BLaER1 (cell line): ENCODE data around the gene ATG16L2.

Experiments used
- H3K27ac ChIP-seq: shearing (Covaris generic); formaldehyde crosslinking; 2 replicates; pipeline ENCODE4 v1.8.1; 2022
- H3K27me3 ChIP-seq: shearing (Covaris generic); formaldehyde crosslinking; 2 replicates; pipeline ENCODE4 v1.8.1; 2022
- H3K36me3 ChIP-seq: shearing (Covaris generic); formaldehyde crosslinking; 2 replicates; pipeline ENCODE4 v1.8.1; 2022
- H3K4me1 ChIP-seq: shearing (Covaris generic); formaldehyde crosslinking; 2 replicates; pipeline ENCODE4 v1.8.1; 2022
- H3K4me2 ChIP-seq: shearing (Covaris generic); formaldehyde crosslinking; 2 replicates; pipeline ENCODE4 v1.8.1; 2022
- H3K4me3 ChIP-seq: shearing (Covaris generic); formaldehyde crosslinking; 2 replicates; pipeline ENCODE4 v1.8.1; 2022
- H3K9ac ChIP-seq: shearing (Covaris generic); formaldehyde crosslinking; 2 replicates; pipeline ENCODE4 v1.8.1; 2022
- H3K9me3 ChIP-seq: shearing (Covaris generic); formaldehyde crosslinking; 2 replicates; pipeline ENCODE4 v1.8.1; 2022
- H4K20me1 ChIP-seq: shearing (Covaris generic); formaldehyde crosslinking; 2 replicates; pipeline ENCODE4 v1.8.1; 2022
- Cebpa-rat ChIP-seq: shearing (Covaris generic); IDR thresholded peaks from 2 replicates; pipeline ENCODE4 v1.8.1; 2022

The ATG16L2 gene

DNA sequence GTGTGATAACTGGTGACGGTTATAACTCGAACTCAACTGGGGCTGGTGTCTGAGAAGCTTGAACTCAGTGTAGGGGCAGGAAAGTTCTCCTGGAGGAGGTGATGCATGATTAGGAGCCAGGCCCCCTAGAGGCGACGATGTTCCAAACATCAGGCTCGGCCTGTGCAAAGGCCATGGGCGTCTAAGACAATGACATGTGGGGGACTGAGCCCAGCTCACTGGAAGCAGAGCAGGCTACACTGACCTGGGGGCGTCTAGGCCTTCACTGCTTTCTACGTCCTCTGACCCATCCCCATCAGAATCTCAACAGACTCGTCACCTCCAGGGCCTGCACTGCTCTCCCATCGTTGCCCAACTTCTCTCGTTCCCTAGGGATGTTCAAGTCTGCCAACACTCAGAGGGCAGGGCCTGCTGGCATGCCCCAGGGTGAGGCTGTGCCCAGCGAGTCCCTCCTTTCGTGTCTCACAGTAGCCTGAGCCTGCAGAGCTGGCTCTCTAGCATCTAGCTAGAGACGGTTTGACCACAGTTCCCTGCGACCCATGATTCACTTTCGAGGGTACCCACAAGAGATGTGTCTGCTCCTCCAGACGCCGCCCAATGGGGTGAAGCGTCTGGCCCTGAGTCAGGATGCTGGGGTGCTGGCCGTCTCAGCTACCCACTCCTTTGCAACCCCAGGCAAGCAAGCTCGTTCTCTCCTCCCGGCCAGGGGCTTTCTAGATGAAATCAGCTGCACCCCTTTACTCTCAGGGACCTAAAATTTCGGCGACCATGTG, 1.1 kb upstream of the ATG16L2 start:
- Histone ChIP-seq H4K20me1 (peaks cover 28% of the 10 kb centered on the region; the same call in 1 of the 2 replicates), H3K4me2 (peak overlapping the region; percentile 99), H3K4me1 (peaks cover 62% of the 10 kb centered on the region), H3K36me3 (peaks cover 44% of the 10 kb centered on the region), H3K27ac (peak overlapping the region; percentile 96), H3K4me3 (peak overlapping the region; percentile 74), H3K9me3 (no peaks in the 10 kb centered on the region), H3K27me3 (no peaks in the 10 kb centered on the region), H3K9ac (peak overlapping the region; percentile 94)
- TF ChIP-seq Cebpa-rat, result 0 out of 2 replicates have a peak, but pooled peaks have one; percentile 38

DNA sequence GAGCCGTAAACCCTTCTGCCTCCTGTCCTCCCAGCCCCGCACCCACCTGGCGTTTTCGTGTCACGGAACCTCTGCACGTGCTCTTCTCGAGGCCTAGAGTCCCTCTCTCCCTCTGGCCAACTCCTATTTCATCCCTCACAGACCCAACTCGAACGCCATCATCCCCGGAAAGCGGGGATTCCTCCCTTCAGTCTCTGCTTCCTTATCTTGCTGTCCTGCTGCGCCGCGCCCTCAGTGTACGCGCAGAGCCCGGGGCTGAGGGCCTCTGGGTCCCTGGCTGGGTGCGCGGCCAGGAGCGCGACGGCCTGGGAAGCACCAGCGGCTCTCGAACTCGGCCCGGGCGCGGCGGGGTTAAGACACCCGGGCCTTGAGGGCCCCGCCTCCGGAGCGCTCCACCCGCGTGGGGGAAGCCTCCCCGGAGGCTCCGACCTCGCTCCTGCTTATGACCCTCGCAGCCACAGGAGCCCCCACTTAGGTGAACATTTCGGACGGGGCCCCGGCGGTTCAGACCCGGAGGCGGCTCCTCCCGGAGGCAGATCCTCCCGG, 398 bp upstream of the ATG16L2 start:
- Histone ChIP-seq H3K9ac (peak overlapping the region; percentile 94), H3K9me3 (no peaks in the 10 kb centered on the region), H3K27me3 (no peaks in the 10 kb centered on the region), H3K4me2 (peak overlapping the region; percentile 99), H4K20me1 (peaks cover 28% of the 10 kb centered on the region; the same call in 1 of the 2 replicates), H3K36me3 (peaks cover 46% of the 10 kb centered on the region), H3K4me3 (peak overlapping the region; percentile 74), H3K4me1 (peaks cover 56% of the 10 kb centered on the region), H3K27ac (peak overlapping the region; percentile 96)
- TF ChIP-seq Cebpa-rat, result no peak

DNA sequence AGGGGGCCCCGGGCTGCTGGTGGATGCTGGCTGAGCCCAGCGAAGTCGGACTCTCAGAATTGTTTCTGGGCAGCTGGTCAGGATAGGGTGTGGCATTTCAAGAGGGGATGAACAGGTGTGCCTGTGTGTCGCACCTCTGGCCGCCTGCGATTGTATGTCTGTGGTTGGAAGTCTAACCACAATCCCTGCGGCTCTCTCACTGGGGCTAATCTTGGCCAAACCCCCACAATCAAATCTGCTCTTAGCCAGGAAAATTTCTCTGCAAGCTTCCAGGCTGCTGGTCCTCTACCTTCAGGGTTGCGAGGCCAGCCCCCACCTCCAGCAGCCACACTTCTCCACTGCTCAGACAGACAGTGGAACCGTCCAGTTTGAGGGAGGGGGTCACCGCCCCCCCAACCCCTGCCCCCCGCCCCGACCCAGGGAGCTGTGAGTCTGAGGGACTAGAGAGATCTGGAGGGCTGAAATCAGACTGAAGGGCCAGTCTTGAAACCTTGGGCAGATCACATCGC, 953 bp downstream of the ATG16L2 start:
- H3K36me3 ChIP-seq, result peaks cover 46% of the 10 kb centered on the region
- H3K27me3 ChIP-seq, result no peaks in the 10 kb centered on the region
- peak overlapping the region; percentile 74 for H3K4me3 ChIP-seq
- peak overlapping the region; percentile 99 for H3K4me2 ChIP-seq
- no peaks in the 10 kb centered on the region for H3K9me3 ChIP-seq
- peaks cover 55% of the 10 kb centered on the region for H3K4me1 ChIP-seq
- peaks cover 25% of the 10 kb centered on the region; the same call in 1 of the 2 replicates for H4K20me1 ChIP-seq
- H3K27ac ChIP-seq, result peak overlapping the region; percentile 96
- peak overlapping the region; percentile 94 for H3K9ac ChIP-seq
- no peak for TF ChIP-seq Cebpa-rat

DNA sequence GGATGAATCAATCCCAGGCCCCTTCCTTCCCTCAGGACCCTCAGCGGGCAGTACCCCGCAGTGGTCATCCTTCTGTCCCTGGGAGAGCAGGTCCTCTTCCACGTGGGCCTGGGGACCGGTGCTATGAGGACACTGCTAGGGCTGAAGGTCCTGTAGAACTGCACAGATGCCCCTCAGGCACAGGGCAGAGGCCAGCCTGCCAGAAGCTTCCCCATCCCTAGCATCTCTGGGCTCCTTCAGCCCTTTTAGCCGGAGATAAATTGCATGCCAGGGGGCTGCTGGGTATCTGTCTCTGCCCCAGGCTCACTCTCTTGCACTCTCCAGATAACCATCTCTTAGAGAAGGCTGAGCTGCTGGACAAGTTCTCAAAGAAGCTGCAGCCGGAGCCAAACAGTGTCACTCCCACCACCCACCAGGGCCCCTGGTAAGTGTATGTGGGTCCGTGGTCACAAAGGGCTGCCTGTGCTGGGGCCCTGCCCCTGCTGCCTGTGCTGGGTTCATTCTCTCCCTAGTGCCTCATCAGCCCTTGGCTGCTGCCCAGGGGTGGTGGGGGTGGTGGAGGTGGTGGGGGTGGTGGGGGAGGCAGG, 2.3 kb downstream of the ATG16L2 start:
- peaks cover 17% of the 10 kb centered on the region; the same call in 1 of the 2 replicates for H4K20me1 ChIP-seq
- peaks cover 57% of the 10 kb centered on the region for H3K4me1 ChIP-seq
- H3K27ac ChIP-seq, result peak overlapping the region; percentile 96
- no peaks in the 10 kb centered on the region for H3K27me3 ChIP-seq
- peak overlapping the region; percentile 99 for H3K4me2 ChIP-seq
- peaks cover 51% of the 10 kb centered on the region for H3K36me3 ChIP-seq
- no peaks in the 10 kb centered on the region for H3K9me3 ChIP-seq
- peak overlapping the region; percentile 74 for H3K4me3 ChIP-seq
- TF ChIP-seq Cebpa-rat, result no peak
- peak overlapping the region; percentile 94 for H3K9ac ChIP-seq

DNA sequence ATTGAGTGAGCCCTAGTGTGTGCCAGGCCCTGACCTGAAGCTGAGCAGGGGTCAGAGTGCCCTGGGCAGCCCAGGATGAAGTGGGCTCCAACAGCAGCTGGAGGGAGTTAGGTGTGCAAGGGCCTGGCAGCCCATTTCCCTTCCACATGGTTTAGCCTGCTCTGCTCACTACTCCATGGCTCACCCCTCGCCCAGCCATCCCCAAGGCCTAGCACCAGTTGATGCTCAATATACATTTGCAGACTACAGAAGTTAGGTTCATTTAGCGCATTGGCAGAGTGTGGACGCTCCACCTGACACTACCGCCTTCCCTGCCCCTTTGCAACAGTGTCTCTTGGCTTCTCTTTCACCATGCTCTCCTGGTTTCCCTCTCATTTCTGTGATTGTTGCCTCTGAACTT, 3.8 kb downstream of the ATG16L2 start:
- Histone ChIP-seq H3K36me3 (peaks cover 46% of the 10 kb centered on the region), H3K9me3 (no peaks in the 10 kb centered on the region), H3K9ac (no peak overlapping the region), H3K4me3 (no peak overlapping the region), H3K27ac (0 out of 2 replicates have a peak overlapping the region, but pooled peaks have one; percentile 32), H4K20me1 (peaks cover 3% of the 10 kb centered on the region; the same call in 1 of the 2 replicates), H3K4me2 (peak overlapping the region; percentile 22; the same call in 1 of the 2 replicates), H3K4me1 (peaks cover 54% of the 10 kb centered on the region), H3K27me3 (no peaks in the 10 kb centered on the region)
- no peak for TF ChIP-seq Cebpa-rat

DNA sequence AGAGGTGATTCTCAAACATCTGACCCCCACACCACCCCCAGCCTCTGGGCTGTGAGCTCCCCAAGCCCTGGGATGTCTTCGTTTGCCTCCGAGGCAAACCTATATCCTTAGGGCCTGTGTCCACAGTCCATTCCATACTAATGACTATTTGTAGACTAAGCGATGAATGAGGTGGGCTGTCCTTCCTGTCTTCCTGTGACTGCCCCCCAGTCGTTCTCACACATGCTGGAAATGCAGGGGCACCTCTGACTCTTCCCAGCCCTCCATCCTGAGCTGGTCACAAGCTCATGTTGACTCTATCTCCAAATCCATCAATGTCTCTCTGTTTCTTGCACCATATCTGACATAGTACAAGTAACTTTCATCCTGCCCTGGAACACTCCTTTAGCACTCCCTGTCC, 4.8 kb downstream of the ATG16L2 start:
- Histone ChIP-seq H3K27me3 (no peaks in the 10 kb centered on the region), H3K27ac (no peak overlapping the region), H3K4me1 (peaks cover 59% of the 10 kb centered on the region), H3K9ac (no peak overlapping the region), H3K4me3 (no peak overlapping the region), H3K4me2 (no peak overlapping the region), H4K20me1 (no peaks in the 10 kb centered on the region), H3K9me3 (no peaks in the 10 kb centered on the region), H3K36me3 (peaks cover 52% of the 10 kb centered on the region)
- no peak for TF ChIP-seq Cebpa-rat

DNA sequence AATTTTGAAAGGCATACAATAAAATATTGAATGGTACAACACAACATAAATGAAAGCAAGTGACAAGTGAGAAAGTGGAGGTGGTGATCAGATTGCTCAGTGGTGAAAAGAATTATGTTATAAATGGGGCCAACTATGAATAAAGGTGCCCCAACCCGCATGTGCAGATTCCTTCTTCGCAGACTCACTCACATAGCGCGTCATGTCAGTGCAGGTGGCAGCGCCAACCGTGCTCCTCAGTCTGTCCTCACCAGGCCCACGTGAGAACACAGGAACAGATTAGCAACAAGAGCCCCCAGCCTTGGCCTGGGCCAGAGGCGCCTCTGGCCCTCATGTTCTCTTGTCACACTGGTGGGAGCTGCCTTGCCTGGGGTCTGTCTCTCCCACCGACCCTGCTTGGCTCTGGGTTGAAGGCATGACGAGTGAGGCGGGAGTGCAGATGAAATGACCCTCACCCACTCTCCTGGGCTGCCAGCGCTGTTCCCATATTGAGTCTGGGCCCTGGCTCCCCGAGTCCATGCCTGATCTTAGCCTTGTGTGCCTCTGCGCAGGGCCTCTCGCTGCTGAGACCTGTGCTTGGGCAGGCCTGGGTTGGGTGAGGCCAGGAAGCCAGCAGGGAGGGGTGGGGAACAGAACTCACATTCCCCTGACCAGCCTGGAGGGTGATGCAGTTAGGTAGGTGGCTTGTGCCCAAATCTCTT, 6.4 kb downstream of the ATG16L2 start:
- Histone ChIP-seq H3K36me3 (peaks cover 54% of the 10 kb centered on the region), H3K4me2 (peak overlapping the region; percentile 95)

DNA sequence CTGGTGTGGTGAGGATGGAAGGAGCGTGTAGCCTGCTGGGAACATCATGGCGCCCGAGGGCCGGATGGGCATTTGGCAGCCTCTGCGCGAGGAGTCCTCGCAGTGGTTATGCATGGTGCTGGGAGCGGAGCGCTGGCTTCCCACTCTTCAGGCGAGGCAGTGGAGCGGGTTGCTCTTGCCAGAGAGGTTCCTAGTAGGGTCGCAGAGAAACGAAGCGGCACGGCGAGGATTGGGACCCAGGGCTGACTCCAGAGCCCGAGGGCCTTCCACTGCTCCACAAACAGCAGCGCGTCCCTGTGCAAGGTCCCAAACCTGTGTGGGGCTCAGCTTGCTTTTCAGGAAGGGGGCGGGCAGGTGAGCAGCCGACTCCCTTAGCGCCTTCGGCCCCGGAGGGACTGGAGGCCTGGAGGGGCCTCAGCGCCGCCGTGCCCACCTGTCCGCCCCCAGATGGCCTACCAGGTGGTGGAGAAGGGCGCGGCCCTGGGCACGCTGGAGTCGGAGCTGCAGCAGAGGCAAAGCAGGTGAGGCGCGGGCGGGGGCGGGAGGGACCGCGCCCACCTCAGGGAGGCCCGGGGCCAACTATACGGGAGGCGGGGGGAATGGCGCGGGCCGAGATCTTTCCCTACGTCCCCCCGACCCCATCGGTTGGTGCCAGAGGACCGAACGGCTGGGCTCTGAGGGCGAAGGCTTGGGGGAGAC, 7.2 kb downstream of the ATG16L2 start:
- H3K9ac ChIP-seq, result peak overlapping the region; percentile 77
- peaks cover 66% of the 10 kb centered on the region for H3K4me1 ChIP-seq
- H4K20me1 ChIP-seq, result 0 out of 2 replicates have a peak, but pooled peaks cover 4% of the 10 kb centered on the region
- peak overlapping the region; percentile 83 for H3K27ac ChIP-seq
- no peaks in the 10 kb centered on the region for H3K27me3 ChIP-seq
- peak overlapping the region; percentile 59 for H3K4me3 ChIP-seq
- TF ChIP-seq Cebpa-rat, result no peak
- H3K36me3 ChIP-seq, result peaks cover 58% of the 10 kb centered on the region
- no peaks in the 10 kb centered on the region for H3K9me3 ChIP-seq
- peak overlapping the region; percentile 95 for H3K4me2 ChIP-seq

More for the DNA sequence above, 6.4 kb downstream of the ATG16L2 start:
- no peaks in the 10 kb centered on the region for H3K27me3 ChIP-seq
- H3K9ac ChIP-seq, result no peak overlapping the region
- peak overlapping the region; percentile 83; the same call in 1 of the 2 replicates for H3K27ac ChIP-seq
- no peak overlapping the region for H3K4me3 ChIP-seq
- H3K4me1 ChIP-seq, result peaks cover 73% of the 10 kb centered on the region
- H3K9me3 ChIP-seq, result no peaks in the 10 kb centered on the region
- TF ChIP-seq Cebpa-rat, result no peak
- 0 out of 2 replicates have a peak, but pooled peaks cover 4% of the 10 kb centered on the region for H4K20me1 ChIP-seq
